IPS DF 6.9 (cell line): ENCODE measurements around the gene GCA.

Experiments
- DNase-seq: peaks from one replicate; pipeline ENCODE4 v3.0.0-alpha.2; 2013; ENCODE audit warnings: low read depth, low spot score
- H3K27ac ChIP-seq: one replicate; pipeline ENCODE4 v1.5.1; 2013; ENCODE audit warnings: low read length, control low read depth
- H3K27me3 ChIP-seq: 2 replicates; pipeline ENCODE4 v1.6.1; 2013; ENCODE audit warnings: mild to moderate bottlenecking, low read length; ENCODE audit not compliant: control insufficient read depth, insufficient read depth
- H3K36me3 ChIP-seq: 2 replicates; pipeline ENCODE4 v1.6.1; 2013; ENCODE audit warnings: low read length; ENCODE audit not compliant: control insufficient read depth, insufficient read depth
- H3K4me1 ChIP-seq: 2 replicates; pipeline ENCODE4 v1.6.1; 2013; ENCODE audit warnings: low read length; ENCODE audit not compliant: control insufficient read depth, insufficient read depth
- H3K4me3 ChIP-seq: 2 replicates; pipeline ENCODE4 v1.5.1; 2013; ENCODE audit warnings: mild to moderate bottlenecking, low read length
- H3K9me3 ChIP-seq: 2 replicates; pipeline ENCODE4 v1.6.1; 2013; ENCODE audit warnings: low read length, inconsistent platforms; ENCODE audit not compliant: control insufficient read depth, insufficient read depth
- WGBS: extraction: QIAGEN DNeasy Blood & Tissue Kit; methylation state at CpG from one replicate; pipeline ENCODE4 v1.1.7; 2013; ENCODE audit warnings: mixed read lengths, missing lambda C conversion rate; ENCODE audit not compliant: insufficient read length, insufficient coverage; 5-methylcytosine and 5-hydroxymethylcytosine counted together

GCA gene

DNA sequence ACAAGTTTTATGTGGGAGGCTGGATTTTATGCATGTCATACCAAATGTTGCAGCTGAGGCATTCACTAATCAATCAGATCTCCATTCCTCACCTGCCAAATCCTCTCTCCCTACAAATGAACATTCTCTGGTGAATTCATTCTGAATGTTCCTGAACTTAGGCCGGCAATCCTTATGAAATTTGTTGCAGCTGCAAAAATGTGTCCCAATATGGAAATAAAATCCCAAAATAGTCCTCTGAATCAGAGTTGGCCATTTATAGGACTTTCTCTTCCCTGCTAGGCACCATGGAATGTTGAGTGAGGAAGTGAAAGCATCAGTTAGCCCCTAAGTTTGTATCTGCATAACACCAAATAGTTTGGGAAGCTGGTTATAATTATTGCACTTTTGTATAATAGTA is 25.6 kb downstream of the GCA start:
- Histone ChIP-seq H3K36me3 (no peaks in the 10 kb centered on the region), H3K4me1 (no peaks in the 10 kb centered on the region), H3K27ac (no peak overlapping the region), H3K27me3 (no peaks in the 10 kb centered on the region), H3K4me3 (no peak overlapping the region), H3K9me3 (no peaks in the 10 kb centered on the region)
- no CpG with 5 or more reads among the region's 1 CpG for WGBS
- no peak for DNase-seq

- DNase-seq, result no peak
- Histone ChIP-seq H3K4me1 (no peaks in the 10 kb centered on the region), H3K36me3 (no peaks in the 10 kb centered on the region), H3K9me3 (no peaks in the 10 kb centered on the region), H3K27me3 (no peaks in the 10 kb centered on the region), H3K27ac (no peak overlapping the region), H3K4me3 (no peak overlapping the region)
- WGBS, result no CpG with 5 or more reads among the region's 3 CpGs
These were observed 27.0 kb downstream of the GCA start for GRCh38 chr2:162370931-162371330.

DNA sequence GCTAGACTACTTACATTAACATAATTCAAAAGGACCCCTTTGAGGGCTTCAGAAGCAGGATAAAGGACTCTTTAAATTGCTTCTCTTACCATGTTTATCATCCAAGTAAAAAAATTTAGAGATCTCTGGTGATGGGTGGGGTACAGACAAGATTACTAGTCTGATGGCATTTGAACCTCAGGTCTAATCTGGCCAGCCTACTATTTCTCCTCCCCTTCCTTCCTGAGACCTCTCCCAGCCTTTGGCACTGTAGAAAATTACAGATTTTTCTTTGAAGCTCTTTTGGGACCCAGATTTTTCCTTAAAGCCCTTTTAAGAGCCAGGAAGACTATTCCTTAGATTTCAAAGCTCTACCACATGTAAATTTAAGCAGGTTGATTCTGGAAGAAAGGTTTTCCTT is 28.9 kb downstream of the GCA start:
- Histone ChIP-seq H3K4me1 (no peaks in the 10 kb centered on the region), H3K36me3 (no peaks in the 10 kb centered on the region), H3K4me3 (no peak overlapping the region), H3K27ac (no peak overlapping the region), H3K9me3 (no peaks in the 10 kb centered on the region), H3K27me3 (no peaks in the 10 kb centered on the region)
- no peak for DNase-seq

DNA sequence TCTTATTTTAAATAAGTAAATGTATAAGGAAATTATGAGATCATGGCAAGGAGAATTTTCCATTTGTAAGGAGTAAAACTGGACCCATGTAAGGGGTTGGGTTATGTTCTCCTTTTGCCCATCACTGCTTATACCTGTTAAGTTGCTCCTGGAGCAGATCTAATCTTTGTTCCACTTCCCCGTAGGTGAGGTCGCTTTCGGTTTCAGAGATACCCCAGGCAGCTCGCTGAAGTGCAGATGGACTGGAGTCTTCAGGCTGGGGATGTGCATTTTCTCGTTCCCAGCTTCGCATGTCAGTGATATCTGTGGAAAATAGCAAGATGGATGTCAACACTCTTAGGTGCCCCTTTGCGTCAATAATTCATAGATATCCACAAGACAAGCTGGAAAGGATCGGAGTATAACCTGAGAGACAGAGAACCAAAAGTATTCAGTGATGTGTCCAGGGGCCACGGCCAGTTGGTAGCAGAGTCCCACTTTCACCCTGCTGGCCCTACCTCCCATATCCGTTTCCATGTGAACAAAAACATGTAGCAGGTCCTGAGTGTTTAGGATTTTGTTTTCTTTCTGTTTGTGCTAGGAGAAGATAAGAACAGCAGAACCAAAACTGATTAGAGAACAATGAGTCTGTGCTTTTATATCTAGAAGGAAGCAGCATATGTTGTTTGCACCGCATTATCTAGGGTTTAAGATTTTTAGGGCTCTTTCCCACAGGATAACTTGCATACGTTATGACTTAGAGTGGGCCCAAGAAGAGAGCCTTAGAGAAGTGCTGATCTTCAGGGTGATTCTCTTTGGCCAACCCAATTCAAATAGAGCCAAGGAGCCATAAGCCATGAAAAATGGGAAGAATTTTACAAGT is 36.0 kb downstream of the GCA start:
- H3K36me3 ChIP-seq, result no peaks in the 10 kb centered on the region
- no peak overlapping the region for H3K27ac ChIP-seq
- no peaks in the 10 kb centered on the region for H3K27me3 ChIP-seq
- WGBS, result no CpG with 5 or more reads among the region's 12 CpGs
- no peaks in the 10 kb centered on the region for H3K4me1 ChIP-seq
- no peaks in the 10 kb centered on the region for H3K9me3 ChIP-seq
- DNase-seq, result no peak
- no peak overlapping the region for H3K4me3 ChIP-seq

DNA sequence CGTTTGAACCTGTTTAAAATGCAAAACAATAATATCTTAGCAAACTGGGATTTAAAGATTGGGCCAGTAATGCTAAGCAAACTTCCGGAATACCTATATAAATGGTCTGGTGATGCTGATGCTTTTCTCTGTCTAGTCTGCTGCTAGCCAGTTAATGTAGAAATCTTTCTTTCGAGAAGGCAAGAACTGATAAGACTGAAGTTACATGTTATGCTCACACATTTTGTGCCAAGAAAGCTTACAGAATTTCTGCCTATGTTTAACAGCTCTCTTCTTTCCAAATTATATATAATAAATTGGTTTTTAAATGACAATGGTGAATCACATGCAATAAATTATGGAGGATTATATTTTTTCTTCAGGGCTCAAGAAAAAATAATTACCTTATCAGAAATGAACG is 37.9 kb downstream of the GCA start:
- Histone ChIP-seq H3K9me3 (no peaks in the 10 kb centered on the region), H3K36me3 (no peaks in the 10 kb centered on the region), H3K4me3 (no peak overlapping the region), H3K4me1 (no peaks in the 10 kb centered on the region), H3K27me3 (no peaks in the 10 kb centered on the region), H3K27ac (no peak overlapping the region)
- WGBS, result no CpG with 5 or more reads among the region's 4 CpGs
- no peak for DNase-seq

DNA sequence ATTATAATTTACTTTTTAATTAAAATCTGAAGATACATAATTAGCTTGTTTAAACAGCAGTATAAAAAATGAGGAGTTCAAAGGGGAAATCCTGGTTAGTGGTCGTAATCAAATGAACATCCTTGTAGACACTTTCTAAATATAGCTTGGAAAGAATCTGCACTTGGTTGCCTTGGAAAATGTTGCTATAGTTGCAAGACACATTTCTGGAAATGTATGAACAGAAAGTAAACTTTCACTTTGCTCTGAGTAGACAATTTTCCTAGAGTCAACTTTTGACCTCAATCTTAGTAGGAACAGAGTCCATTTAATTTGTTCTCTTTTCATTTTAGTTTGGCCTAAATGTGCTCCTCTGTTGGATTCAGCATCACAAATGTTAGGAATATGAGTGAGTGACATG is 38.3 kb downstream of the GCA start:
- Histone ChIP-seq H3K4me3 (no peak overlapping the region), H3K4me1 (no peaks in the 10 kb centered on the region), H3K36me3 (no peaks in the 10 kb centered on the region), H3K9me3 (no peaks in the 10 kb centered on the region), H3K27ac (no peak overlapping the region), H3K27me3 (no peaks in the 10 kb centered on the region)
- no CpG with 5 or more reads among the region's 1 CpG for WGBS
- DNase-seq, result no peak

DNA sequence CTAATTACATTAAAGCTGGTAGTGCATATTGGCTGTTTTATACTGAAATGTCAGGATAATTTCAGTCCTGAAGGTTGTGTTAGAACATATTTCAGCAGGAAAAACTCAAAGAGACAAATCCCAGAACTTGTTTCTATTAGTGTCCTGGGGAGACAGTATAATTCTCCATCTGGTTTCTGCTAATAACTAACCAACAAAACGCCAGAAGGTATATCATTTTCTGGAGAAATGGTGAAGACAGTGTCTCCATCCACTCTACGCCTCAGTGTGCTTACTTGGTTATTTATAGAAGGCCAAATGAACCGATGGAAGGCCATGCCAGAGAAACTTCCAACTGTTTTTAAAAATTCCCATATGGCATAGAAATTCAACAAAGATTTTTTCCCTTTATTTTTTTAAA is 41.6 kb downstream of the GCA start:
- no peaks in the 10 kb centered on the region for H3K36me3 ChIP-seq
- H3K4me1 ChIP-seq, result no peaks in the 10 kb centered on the region
- DNase-seq, result no peak
- no peaks in the 10 kb centered on the region for H3K9me3 ChIP-seq
- no peak overlapping the region for H3K27ac ChIP-seq
- WGBS, result no CpG with 5 or more reads among the region's 3 CpGs
- no peaks in the 10 kb centered on the region for H3K27me3 ChIP-seq
- no peak overlapping the region for H3K4me3 ChIP-seq

- no peaks in the 10 kb centered on the region for H3K4me1 ChIP-seq
- no peak overlapping the region for H3K4me3 ChIP-seq
- DNase-seq, result no peak
- WGBS, result no CpG with 5 or more reads among the region's 4 CpGs
- H3K9me3 ChIP-seq, result no peaks in the 10 kb centered on the region
- no peaks in the 10 kb centered on the region for H3K36me3 ChIP-seq
- no peaks in the 10 kb centered on the region for H3K27me3 ChIP-seq
- H3K27ac ChIP-seq, result no peak overlapping the region
These were observed 46.9 kb downstream of the GCA start for GRCh38 chr2:162390801-162391200.

GRCh38 chr2:162400336-162400735 is 56.4 kb downstream of the GCA start:
- no peak overlapping the region for H3K4me3 ChIP-seq
- H3K27me3 ChIP-seq, result no peaks in the 10 kb centered on the region
- no peaks in the 10 kb centered on the region for H3K9me3 ChIP-seq
- H3K36me3 ChIP-seq, result no peaks in the 10 kb centered on the region
- no peak for DNase-seq
- H3K4me1 ChIP-seq, result no peaks in the 10 kb centered on the region; the same call in 1 of the 2 replicates
- WGBS, result no CpG with 5 or more reads among the region's 3 CpGs
- no peak overlapping the region for H3K27ac ChIP-seq

- Histone ChIP-seq H3K4me1 (no peaks in the 10 kb centered on the region; the same call in 1 of the 2 replicates), H3K4me3 (no peak overlapping the region), H3K36me3 (no peaks in the 10 kb centered on the region), H3K27ac (no peak overlapping the region), H3K27me3 (no peaks in the 10 kb centered on the region), H3K9me3 (no peaks in the 10 kb centered on the region)
- WGBS, result no CpG with 5 or more reads among the region's 2 CpGs
- DNase-seq, result no peak
These were observed 57.9 kb downstream of the GCA start for GRCh38 chr2:162401871-162402270.

GRCh38 chr2:162403884-162404283 is 60.0 kb downstream of the GCA start:
- no CpG with 5 or more reads among the region's 1 CpG for WGBS
- Histone ChIP-seq H3K4me3 (no peak overlapping the region), H3K9me3 (no peaks in the 10 kb centered on the region), H3K4me1 (no peaks in the 10 kb centered on the region; the same call in 1 of the 2 replicates), H3K27me3 (no peaks in the 10 kb centered on the region), H3K27ac (no peak overlapping the region), H3K36me3 (no peaks in the 10 kb centered on the region)
- DNase-seq, result no peak
